Measurements from ENCODE around the gene DMXL1.
"Not testable (repeated sequence)": the region's sequence is repeated elsewhere in the genome, so short reads cannot be mapped to it uniquely, and the experiment has no call there.

GRCh38 chr5:119075269-119075668 is 4.4 kb downstream of the DMXL1 start:
- TF ChIP-seq CTCF, POLR2A (IDR thresholded peaks at IDR 0.05): not testable (repeated sequence)

Measured in breast epithelium (tissue), 3 donors.